T-cell (primary cell): ENCODE measurements around the gene ELAPOR1. TPM values are rescaled to one million over a fixed set of nuclear protein-coding genes. Genes with fewer than 3 reads are reported as not detected.
A peak's percentile ranks its signal among the peaks of the same experiment; 100 is the strongest.

Experiments
- ATAC-seq, 4 experiments: fragments of 200-7000 bp in 3 of 4; fragments of 150-1000 bp in 1 of 4; cut with Tn5 transposase; replicated peaks in 1 of 4; 1 replicate in 3 of 4; 2 replicates in 1 of 4; pipeline ENCODE4 v1.10.0; 2021; ENCODE audit warnings: moderate library complexity in 3 of 4, mild to moderate bottlenecking in 2 of 4, moderate number of reproducible peaks in 1 of 4
- CTCF ChIA-PET, 2 donors: fragments of 300-600 bp; sonication (Branson Sonifier 250); formaldehyde crosslinking; loops; one replicate each; lab custom pipeline; 2022; ENCODE audit warnings: antibody characterized with exemption in 2 of 2; lab: Charles Lee
- POLR2A ChIA-PET, 2 donors: fragments of 300-600 bp; sonication (Branson Sonifier 250); formaldehyde crosslinking; loops; one replicate each; lab custom pipeline; 2022; ENCODE audit warnings: antibody characterized with exemption in 2 of 2; lab: Charles Lee
- DNase-seq, 35 experiments: peaks; one replicate each; pipeline versions ENCODE4 v3.0.0 to v3.0.0-alpha.2; 2013 to 2023
- H3K27ac ChIP-seq: one replicate; pipeline ENCODE4 v1.5.1; 2013; ENCODE audit warnings: low read length
- H3K27me3 ChIP-seq, 2 experiments: replicated peaks in 1 of 2; 1 replicate in 1 of 2; 2 replicates in 1 of 2; pipeline versions ENCODE4 v1.6.1 to v1.7.0; 2013; ENCODE audit warnings: low read length in 1 of 2, mixed read lengths in 1 of 2; ENCODE audit not compliant: control insufficient read depth in 2 of 2, insufficient read depth in 2 of 2; ENCODE audit errors: extremely low read depth in 1 of 2
- H3K36me3 ChIP-seq, 2 donors: 1 replicate in 1 of 2; 2 replicates in 1 of 2; pipeline versions ENCODE4 v1.6.1 to v1.7.0; 2013; ENCODE audit warnings: low read length in 1 of 2; ENCODE audit not compliant: control insufficient read depth in 2 of 2, insufficient read depth in 1 of 2; ENCODE audit errors: extremely low read depth in 1 of 2
- H3K4me1 ChIP-seq, 2 experiments: 1 replicate in 1 of 2; 2 replicates in 1 of 2; pipeline versions ENCODE4 v1.6.1 to v1.7.0; 2013; ENCODE audit warnings: low read length in 2 of 2, mixed read lengths in 1 of 2; ENCODE audit not compliant: insufficient read depth in 2 of 2, control insufficient read depth in 1 of 2; ENCODE audit errors: extremely low read depth in 1 of 2
- H3K4me3 ChIP-seq, 2 donors: 1 replicate in 1 of 2; 2 replicates in 1 of 2; pipeline versions ENCODE4 v1.5.1 to v1.7.0; 2013; ENCODE audit warnings: mild to moderate bottlenecking in 2 of 2, low read length in 1 of 2, moderate library complexity in 1 of 2; ENCODE audit not compliant: control insufficient read depth in 1 of 2; ENCODE audit errors: extremely low read depth in 1 of 2
- H3K9me3 ChIP-seq: 2 replicates; pipeline ENCODE4 v1.7.0; 2013
- H3K27ac Mint-ChIP-seq, 2 donors: one replicate each; pipeline ENCODE4 v1.8.0; 2020 to 2021; ENCODE audit warnings: mild to moderate bottlenecking in 2 of 2, mixed read lengths in 2 of 2
- H3K27me3 Mint-ChIP-seq, 2 donors: one replicate each; pipeline ENCODE4 v1.8.0; 2021 to 2022; ENCODE audit warnings: mixed read lengths in 2 of 2
- H3K36me3 Mint-ChIP-seq: one replicate; pipeline ENCODE4 v1.8.0; 2021; ENCODE audit warnings: mixed read lengths
- H3K4me1 Mint-ChIP-seq, 3 donors: one replicate each; pipeline ENCODE4 v1.8.0; 2020 to 2022; ENCODE audit warnings: mixed read lengths in 3 of 3, mild to moderate bottlenecking in 1 of 3
- H3K4me3 Mint-ChIP-seq, 3 donors: one replicate each; pipeline ENCODE4 v1.8.0; 2020 to 2022; ENCODE audit warnings: mild to moderate bottlenecking in 3 of 3, mixed read lengths in 3 of 3, moderate library complexity in 3 of 3
- H3K9me3 Mint-ChIP-seq, 3 donors: one replicate each; pipeline ENCODE4 v1.8.0; 2020 to 2022; ENCODE audit warnings: mixed read lengths in 3 of 3
- WGBS: methylation state at CpG from one replicate; pipeline ENCODE4 v1.1.5; 2013; ENCODE audit warnings: missing lambda C conversion rate; ENCODE audit not compliant: insufficient coverage; 5-methylcytosine and 5-hydroxymethylcytosine counted together
- total RNA-seq, 35 experiments: library from RNA in 6 of 35; stranded (reverse) in 6 of 35; fragments of 120-200 nt in 1 of 35; gene quantifications; one replicate each; pipeline versions ENCODE4 v1.2.1 to v1.2.4 and lab custom pipeline; 2013 to 2026

The ELAPOR1 gene
- total RNA-seq, 5 donors from 2014 or later (not counting 1 experiment from before 2014, with no cell fraction given): 8.1 to 21.4 (median 16.1) TPM

- POLR2A ChIA-PET: no interaction called here
- CTCF ChIA-PET: no interaction called here
- Histone ChIP-seq H3K4me3 (no peak overlapping the region), H3K27me3 (no peaks in the 10 kb centered on the region), H3K36me3 (peaks cover 0 to 2% of the 10 kb centered on the region in 2 donors), H3K9me3 (no peaks in the 10 kb centered on the region), H3K4me1 (peaks cover 0 to 7% of the 10 kb centered on the region in 2 experiments), H3K27ac (no peak overlapping the region)
- no peak overlapping the region for H3K4me3 Mint-ChIP-seq
- H3K4me1 Mint-ChIP-seq: peaks cover 5 to 8% (median 7%) of the 10 kb centered on the region in 3 donors
- no peaks in the 10 kb centered on the region for H3K9me3 Mint-ChIP-seq
- H3K27me3 Mint-ChIP-seq: peaks cover 0 to 2% of the 10 kb centered on the region in 2 donors
- H3K27ac Mint-ChIP-seq: peak overlapping the region; percentile 65 to 68
- DNase-seq (no peak), ATAC-seq (no peak)
- H3K36me3 Mint-ChIP-seq: no peaks in the 10 kb centered on the region
- no CpG with 5 or more reads among the region's 4 CpGs for WGBS
These were observed 8.0 kb upstream of the ELAPOR1 start for GRCh38 chr1:109105881-109106280.

GRCh38 chr1:109107785-109108184 is 6.1 kb upstream of the ELAPOR1 start:
- H3K9me3 ChIP-seq: no peaks in the 10 kb centered on the region
- peaks cover 0 to 6% of the 10 kb centered on the region in 2 experiments for H3K4me1 ChIP-seq
- WGBS: 91% methylated on average over 4 of the region's 7 CpGs
- Mint-ChIP-seq H3K27me3 (peaks cover 0 to 3% of the 10 kb centered on the region in 2 donors), H3K9me3 (no peaks in the 10 kb centered on the region), H3K27ac (no peak overlapping the region), H3K4me3 (no peak overlapping the region), H3K36me3 (no peaks in the 10 kb centered on the region), H3K4me1 (peaks cover 9 to 12% (median 10%) of the 10 kb centered on the region in 3 donors)
- no peak overlapping the region for H3K27ac ChIP-seq
- no peak for DNase-seq
- H3K27me3 ChIP-seq: no peaks in the 10 kb centered on the region
- POLR2A ChIA-PET: interaction anchor here (0.6 kb wide), 2 partner anchors 41 to 120 kb away, joined by 5 to 6 read pairs; no protein-coding TSS in a partner anchor
- CTCF ChIA-PET: no interaction called here
- no peak overlapping the region for H3K4me3 ChIP-seq
- H3K36me3 ChIP-seq: no peaks in the 10 kb centered on the region
- ATAC-seq: no peak

GRCh38 chr1:109109906-109110305 is 4.0 kb upstream of the ELAPOR1 start:
- CTCF ChIA-PET: interaction anchor here (0.7 to 5.4 kb wide), 5 partner anchors 10 to 664 kb away, joined by 3 to 73 read pairs (median 5); partner anchors contain the start of gene WDR47 (in 1 of the 2)
- POLR2A ChIA-PET: interaction anchor here in 1 of 2 donors (1.5 kb wide), 1 partner anchor 10 kb away, joined by 5 read pairs; no protein-coding TSS in a partner anchor
- H3K4me3 Mint-ChIP-seq: no peak overlapping the region
- no peaks in the 10 kb centered on the region for H3K36me3 Mint-ChIP-seq
- H3K27me3 ChIP-seq: no peaks in the 10 kb centered on the region
- no peak for ATAC-seq
- DNase-seq: no peak
- H3K4me1 Mint-ChIP-seq: peaks cover 27 to 30% (median 29%) of the 10 kb centered on the region in 3 donors
- no peaks in the 10 kb centered on the region for H3K9me3 Mint-ChIP-seq
- no peak overlapping the region for H3K27ac Mint-ChIP-seq
- no peaks in the 10 kb centered on the region for H3K36me3 ChIP-seq
- H3K9me3 ChIP-seq: no peaks in the 10 kb centered on the region
- H3K4me3 ChIP-seq: no peak overlapping the region
- peaks cover 0 to 5% of the 10 kb centered on the region in 2 donors for H3K27me3 Mint-ChIP-seq
- H3K4me1 ChIP-seq: peaks cover 5 to 24% of the 10 kb centered on the region in 2 experiments
- H3K27ac ChIP-seq: no peak overlapping the region
- 58% methylated on average over 3 of the region's 3 CpGs for WGBS

GRCh38 chr1:109111386-109112055 is 2.4 kb upstream of the ELAPOR1 start:
- 80% methylated on average over 2 of the region's 5 CpGs for WGBS
- Mint-ChIP-seq H3K27ac (peak overlapping the region; percentile 1 to 2), H3K27me3 (peaks cover 0 to 5% of the 10 kb centered on the region in 2 donors), H3K36me3 (no peaks in the 10 kb centered on the region), H3K4me1 (peaks cover 28 to 32% (median 30%) of the 10 kb centered on the region in 3 donors), H3K9me3 (no peaks in the 10 kb centered on the region), H3K4me3 (no peak overlapping the region)
- ChIA-PET CTCF (interaction anchor here (0.6 to 5.4 kb wide), 6 partner anchors 11 to 507 kb away, joined by 3 to 73 read pairs (median 6); partner anchors contain the start of gene PRPF38B (in 1 of the 2)), POLR2A (interaction anchor here (0.6 to 0.7 kb wide), 6 partner anchors 11 to 107 kb away, joined by 3 to 6 read pairs (median 4); no protein-coding TSS in a partner anchor)
- Histone ChIP-seq H3K4me1 (peaks cover 5 to 24% of the 10 kb centered on the region in 2 experiments), H3K4me3 (no peak overlapping the region), H3K36me3 (no peaks in the 10 kb centered on the region), H3K9me3 (no peaks in the 10 kb centered on the region), H3K27me3 (no peaks in the 10 kb centered on the region), H3K27ac (no peak overlapping the region)
- no peak for ATAC-seq
- DNase-seq: no peak

GRCh38 chr1:109112056-109112651 is 1.8 kb upstream of the ELAPOR1 start:
- H3K9me3 Mint-ChIP-seq: no peaks in the 10 kb centered on the region
- Histone ChIP-seq H3K27me3 (no peaks in the 10 kb centered on the region), H3K4me3 (no peak overlapping the region), H3K27ac (peak overlapping the region; percentile 47), H3K9me3 (no peaks in the 10 kb centered on the region), H3K36me3 (no peaks in the 10 kb centered on the region), H3K4me1 (peaks cover 5 to 24% of the 10 kb centered on the region in 2 experiments)
- H3K36me3 Mint-ChIP-seq: no peaks in the 10 kb centered on the region
- CTCF ChIA-PET: interaction anchor here (0.5 to 5.4 kb wide), 11 partner anchors 10 to 420 kb away, joined by 3 to 73 read pairs (median 4); partner anchors contain the start of genes PRPF38B (in 1 of the 2) and TMEM167B (in 1 of the 2)
- H3K4me1 Mint-ChIP-seq: peaks cover 28 to 32% (median 30%) of the 10 kb centered on the region in 3 donors
- H3K27ac Mint-ChIP-seq: peak overlapping the region; percentile 81 to 83
- POLR2A ChIA-PET: interaction anchor here (0.6 to 1.2 kb wide), 3 partner anchors 11 to 84 kb away, joined by 3 to 6 read pairs (median 4); no protein-coding TSS in a partner anchor
- ATAC-seq (peak in 1 of 4 experiments; percentile 21), DNase-seq (peak in 2 of 35 experiments; percentile 16 to 51)
- whole genome bisulfite sequencing: 29% methylated on average over 1 of the region's 10 CpGs
- H3K27me3 Mint-ChIP-seq: peaks cover 0 to 5% of the 10 kb centered on the region in 2 donors
- peak overlapping the region in 2 of 3 donors; percentile 84 to 97 for H3K4me3 Mint-ChIP-seq
